ENCODE data around the gene GABRG3.

- TF ChIP-seq ZFP30 (CRISPR knock-in tag; IDR thresholded peaks at IDR 0.05) = no peak
- no peak for TF ChIP-seq ZNF565 (CRISPR knock-in tag; conservative IDR thresholded peaks at IDR 0.05; ENCODE audit: low read depth)
- TF ChIP-seq TOX (CRISPR knock-in tag; IDR thresholded peaks at IDR 0.05; ENCODE audit: borderline replicate concordance) = no peak
- TF ChIP-seq RARB (CRISPR knock-in tag; IDR thresholded peaks at IDR 0.05) = no peak
- TF ChIP-seq PATZ1 (CRISPR knock-in tag; IDR thresholded peaks at IDR 0.05; ENCODE audit: borderline replicate concordance) = no peak
- no peak for TF ChIP-seq ZNF70 (CRISPR knock-in tag; IDR thresholded peaks at IDR 0.05)
- no peak for TF ChIP-seq ZFP3 (CRISPR knock-in tag; IDR thresholded peaks at IDR 0.05)
- no peak for TF ChIP-seq ARNTL (CRISPR knock-in tag; IDR thresholded peaks at IDR 0.05; ENCODE audit: borderline replicate concordance, low read depth)
- TF ChIP-seq GLIS3 (CRISPR knock-in tag; IDR thresholded peaks at IDR 0.05) = no peak
- no peak for TF ChIP-seq TSHZ2 (CRISPR knock-in tag; IDR thresholded peaks at IDR 0.05)
- TF ChIP-seq PPARA (CRISPR knock-in tag; IDR thresholded peaks at IDR 0.05; ENCODE audit: borderline replicate concordance) = no peak
Observed at GRCh38 chr15:27235161-27235560, 264.2 kb downstream of the GABRG3 start.

Measured in SK-N-SH treated with all-trans-retinoic acid at 6 μM for 48 hours (cell line).